Activated CD8-positive, alpha-beta T cell treated with anti-CD3 and anti-CD28 coated beads for 36 hours (primary cell): ENCODE data around the gene KCTD20. TPM values are rescaled to one million over a fixed set of nuclear protein-coding genes. Genes with fewer than 3 reads are reported as not detected.

ENCODE experiments used
- ATAC-seq: fragments of 200-7000 bp; cut with Tn5 transposase; one replicate; pipeline ENCODE4 v1.10.0; 2021; ENCODE audit warnings: mild to moderate bottlenecking, moderate library complexity
- CTCF ChIA-PET: fragments of 350-600 bp; sonication (Branson Sonifier 250); formaldehyde crosslinking; loops from one replicate; lab custom pipeline; 2021; ENCODE audit warnings: antibody characterized with exemption; lab: Charles Lee
- POLR2A ChIA-PET: fragments of 350-600 bp; sonication (Branson Sonifier 250); formaldehyde crosslinking; loops from one replicate; lab custom pipeline; 2021; ENCODE audit warnings: antibody characterized with exemption; lab: Charles Lee
- DNase-seq: peaks from one replicate; pipeline ENCODE4 v3.0.0-alpha.2; 2020
- H3K27ac Mint-ChIP-seq: one replicate; pipeline ENCODE4 v1.8.0; 2021; ENCODE audit warnings: mild to moderate bottlenecking, mixed read lengths
- H3K27me3 Mint-ChIP-seq: one replicate; pipeline ENCODE4 v1.8.0; 2021; ENCODE audit warnings: mixed read lengths
- H3K36me3 Mint-ChIP-seq: one replicate; pipeline ENCODE4 v1.8.0; 2021; ENCODE audit warnings: low read depth, mixed read lengths
- H3K4me1 Mint-ChIP-seq: one replicate; pipeline ENCODE4 v1.8.0; 2021; ENCODE audit warnings: low read depth, mixed read lengths
- H3K4me3 Mint-ChIP-seq: one replicate; pipeline ENCODE4 v1.8.0; 2021; ENCODE audit warnings: mild to moderate bottlenecking, moderate library complexity, mixed read lengths
- H3K9me3 Mint-ChIP-seq: one replicate; pipeline ENCODE4 v1.8.0; 2021; ENCODE audit warnings: mixed read lengths
- CTCF ChIP-seq: fragments of 200-600 bp; IDR thresholded peaks from one replicate; pipeline ENCODE4 v1.8.0; 2022; ENCODE audit warnings: antibody characterized with exemption, mild to moderate bottlenecking
- intact Hi-C: fragments of 100-400 bp; cut with micrococcal nuclease; formaldehyde crosslinking; loops from one replicate; pipeline ENCODE4 v1.10.0; 2022
- total RNA-seq, 2 experiments: library from RNA; stranded (reverse); gene quantifications; one replicate each; pipeline ENCODE4 v1.2.3, GENCODE V29; 2021

The KCTD20 gene
- total RNA-seq, 2 experiments from 2014 or later = 42.7 to 45.1 TPM

GRCh38 chr6:36493859-36494258 lies 51.1 kb downstream of the KCTD20 start:
- Mint-ChIP-seq H3K4me1 (peaks cover 19% of the 10 kb centered on the region), H3K4me3 (no peak overlapping the region), H3K9me3 (no peaks in the 10 kb centered on the region), H3K27me3 (no peaks in the 10 kb centered on the region), H3K36me3 (peaks cover 62% of the 10 kb centered on the region), H3K27ac (peak overlapping the region; percentile 60)
- DNase-seq = no peak
- no peak for ATAC-seq
- POLR2A ChIA-PET = no interaction called here
- no peak for TF ChIP-seq CTCF
- intact Hi-C loops = no loop called here
- CTCF ChIA-PET = interaction anchor here (1.2 kb wide), 1 partner anchor 121 kb away, joined by 4 read pairs; no protein-coding TSS in a partner anchor

GRCh38 chr6:36495086-36495485 lies 52.3 kb downstream of the KCTD20 start:
- peak overlapping the region; percentile 57 for H3K27ac Mint-ChIP-seq

GRCh38 chr6:36499918-36500317 lies 57.1 kb downstream of the KCTD20 start:
- POLR2A ChIA-PET = interaction anchor here (0.6 to 1.2 kb wide), 5 partner anchors 11 to 533 kb away, joined by 3 to 4 read pairs (median 3); no protein-coding TSS in a partner anchor
- Mint-ChIP-seq H3K27ac (no peak overlapping the region), H3K4me3 (no peak overlapping the region), H3K4me1 (peaks cover 6% of the 10 kb centered on the region), H3K9me3 (no peaks in the 10 kb centered on the region), H3K27me3 (no peaks in the 10 kb centered on the region), H3K36me3 (peaks cover 36% of the 10 kb centered on the region)
- ATAC-seq = no peak
- no peak for TF ChIP-seq CTCF
- CTCF ChIA-PET = interaction anchor here (0.9 kb wide), 1 partner anchor 159 kb away, joined by 3 read pairs; no protein-coding TSS in a partner anchor
- intact Hi-C loops = no loop called here
- DNase-seq = no peak

More at GRCh38 chr6:36495086-36495485, 52.3 kb downstream of the KCTD20 start:
- CTCF ChIA-PET = interaction anchor here (1.2 to 1.5 kb wide), 2 partner anchors 12 to 21 kb away, joined by 3 to 4 read pairs; no protein-coding TSS in a partner anchor
- POLR2A ChIA-PET = no interaction called here
- Mint-ChIP-seq H3K4me3 (no peak overlapping the region), H3K36me3 (peaks cover 66% of the 10 kb centered on the region), H3K9me3 (no peaks in the 10 kb centered on the region), H3K27me3 (no peaks in the 10 kb centered on the region), H3K4me1 (peaks cover 19% of the 10 kb centered on the region)
- intact Hi-C loops = no loop called here
- TF ChIP-seq CTCF = no peak
- DNase-seq (no peak), ATAC-seq (no peak)

GRCh38 chr6:36501686-36502085 lies 58.9 kb downstream of the KCTD20 start:
- H3K27me3 Mint-ChIP-seq = no peaks in the 10 kb centered on the region
- ChIA-PET CTCF (interaction anchor here (1.3 kb wide), 1 partner anchor 258 kb away, joined by 3 read pairs; no protein-coding TSS in a partner anchor), POLR2A (interaction anchor here (1.2 kb wide), 1 partner anchor 8 kb away, joined by 3 read pairs; no protein-coding TSS in a partner anchor)
- no peak for DNase-seq
- H3K36me3 Mint-ChIP-seq = peaks cover 38% of the 10 kb centered on the region
- H3K27ac Mint-ChIP-seq = no peak overlapping the region
- intact Hi-C loops = no loop called here
- peaks cover 18% of the 10 kb centered on the region for H3K4me1 Mint-ChIP-seq
- H3K9me3 Mint-ChIP-seq = no peaks in the 10 kb centered on the region
- H3K4me3 Mint-ChIP-seq = no peak overlapping the region
- no peak for ATAC-seq
- no peak for TF ChIP-seq CTCF

- Mint-ChIP-seq H3K4me1 (peaks cover 25% of the 10 kb centered on the region), H3K27me3 (no peaks in the 10 kb centered on the region), H3K9me3 (no peaks in the 10 kb centered on the region), H3K27ac (peak overlapping the region; percentile 18), H3K4me3 (no peak overlapping the region), H3K36me3 (peaks cover 30% of the 10 kb centered on the region)
- intact Hi-C loops = no loop called here
- ATAC-seq (no peak), DNase-seq (no peak)
- ChIA-PET POLR2A (interaction anchor here (0.8 to 1.3 kb wide), 3 partner anchors 9 to 91 kb away, joined by 3 to 4 read pairs (median 3); no protein-coding TSS in a partner anchor), CTCF (interaction anchor here (1.0 to 2.1 kb wide), 5 partner anchors 8 to 81 kb away, joined by 3 to 11 read pairs (median 4); no protein-coding TSS in a partner anchor)
- TF ChIP-seq CTCF = no peak
Observed at GRCh38 chr6:36504181-36504580, 61.4 kb downstream of the KCTD20 start.
